Keratinocyte (primary cell): ENCODE results near the gene TNPO3. TPM values are rescaled to one million over a fixed set of nuclear protein-coding genes. Genes with fewer than 3 reads are reported as not detected.

Experiments used
- DNase-seq: peaks from one replicate; pipeline ENCODE4 v3.0.0-alpha.2; 2011; ENCODE audit warnings: low read depth, missing footprints, low spot score
- FAIRE-seq: peaks from 2 replicates; lab custom pipeline; 2011; peaks lifted over from hg19 to GRCh38; lab: Jason Lieb, UNC
- H2AFZ ChIP-seq: 2 replicates; pipeline ENCODE4 v1.6.0; 2012; ENCODE audit warnings: low read length, control low read depth, inconsistent platforms; ENCODE audit not compliant: control insufficient read depth
- H3K27ac ChIP-seq: 2 replicates; pipeline ENCODE4 v1.5.1; 2011; ENCODE audit warnings: low read length; ENCODE audit not compliant: control insufficient read depth, insufficient read depth
- H3K27me3 ChIP-seq: 3 replicates; pipeline ENCODE4 v1.6.0; 2011; ENCODE audit warnings: low read length; ENCODE audit not compliant: control insufficient read depth, insufficient read depth; ENCODE audit errors: extremely low read depth
- H3K36me3 ChIP-seq, 2 experiments: 2 replicates in 1 of 2; 3 replicates in 1 of 2; pipeline ENCODE4 v1.5.1; 2011; ENCODE audit warnings: low read length in 2 of 2, mild to moderate bottlenecking in 1 of 2; ENCODE audit not compliant: control insufficient read depth in 2 of 2, insufficient read depth in 2 of 2; ENCODE audit errors: extremely low read depth in 1 of 2
- H3K4me1 ChIP-seq: 3 replicates; pipeline ENCODE4 v1.5.1; 2011; ENCODE audit warnings: low read length; ENCODE audit not compliant: control insufficient read depth, insufficient read depth; ENCODE audit errors: extremely low read depth
- H3K4me2 ChIP-seq: 3 replicates; pipeline ENCODE4 v1.6.0; 2011; ENCODE audit warnings: low read depth, low read length; ENCODE audit not compliant: control insufficient read depth, insufficient read depth; ENCODE audit errors: extremely low read depth
- H3K4me3 ChIP-seq, 3 experiments: fragments of 200-600 bp in 1 of 3; sonication (generic) in 1 of 3; 2 replicates in 2 of 3; 3 replicates in 1 of 3; pipeline ENCODE4 v1.5.1; 2011 to 2016; ENCODE audit warnings: low read length in 3 of 3, mild to moderate bottlenecking in 3 of 3, control low read depth in 2 of 3, inconsistent platforms in 1 of 3, low read depth in 1 of 3, mixed read lengths in 1 of 3, mixed run types in 1 of 3, moderate library complexity in 1 of 3; ENCODE audit not compliant: control insufficient read depth in 2 of 3, insufficient read depth in 2 of 3; ENCODE audit errors: extremely low read depth in 1 of 3
- H3K79me2 ChIP-seq: 2 replicates; pipeline ENCODE4 v1.6.0; 2012; ENCODE audit warnings: low read length; ENCODE audit not compliant: control insufficient read depth, insufficient read depth
- H3K9ac ChIP-seq: 3 replicates; pipeline ENCODE4 v1.6.0; 2011; ENCODE audit warnings: low read length; ENCODE audit not compliant: control insufficient read depth, insufficient read depth; ENCODE audit errors: extremely low read depth
- H3K9me1 ChIP-seq: 3 replicates; pipeline ENCODE4 v1.6.0; 2011; ENCODE audit warnings: low read length; ENCODE audit not compliant: control insufficient read depth, insufficient read depth; ENCODE audit errors: extremely low read depth
- H3K9me3 ChIP-seq: 2 replicates; pipeline ENCODE4 v1.5.1; 2012; ENCODE audit warnings: low read depth, low read length; ENCODE audit not compliant: control insufficient read depth
- H4K20me1 ChIP-seq: 3 replicates; pipeline ENCODE4 v1.6.0; 2011; ENCODE audit warnings: low read length; ENCODE audit not compliant: control insufficient read depth, insufficient read depth; ENCODE audit errors: extremely low read depth
- EZH2 ChIP-seq: IDR thresholded peaks from one replicate; pipeline ENCODE4 v1.6.1; 2012; ENCODE audit warnings: inconsistent platforms, mild to moderate bottlenecking, low read length, moderate library complexity
- dilution Hi-C: fragments of 300-500 bp; cut with MboI; formaldehyde crosslinking; loops from one replicate; pipeline ENCODE4 v1.7.0; 2020; ENCODE audit warnings: low sequenced_read_pairs; ENCODE audit not compliant: extremely low pct_ligation_motif_present
- polyA plus RNA-seq, 5 experiments: library from polyadenylated mRNA; depleted of rRNA in 3 of 5; stranded (reverse) in 3 of 5; stranded (forward) in 1 of 5; unstranded in 1 of 5; fragments of >200 nt; gene quantifications; 1 replicate in 1 of 5; 2 replicates in 3 of 5; 3 replicates in 1 of 5; pipeline versions ENCODE4 v1.2.1 to v1.2.3, GENCODE V29; 2011 to 2012; ENCODE audit warnings: missing spikeins in 2 of 5, low read depth in 1 of 5, low replicate concordance in 1 of 5
- TF ChIP-seq, protein P1 (sequence below), 3 experiments: IDR thresholded peaks in 1 of 3; conservative IDR thresholded peaks in 1 of 3; optimal IDR thresholded peaks in 1 of 3; 2 replicates in 2 of 3; 3 replicates in 1 of 3; pipeline versions ENCODE3 to v1.5.1; 2011; ENCODE audit warnings: low read length in 3 of 3, mild to moderate bottlenecking in 3 of 3, moderate library complexity in 2 of 3, control low read depth in 1 of 3, inconsistent platforms in 1 of 3; ENCODE audit not compliant: insufficient read depth in 2 of 3; ENCODE audit errors: extremely low read depth in 1 of 3

Gene TNPO3
- polyA plus RNA-seq, 1 donor (not counting 4 experiments of a cell fraction or from before 2014, with no cell fraction given), result 35.1 TPM

DNA sequence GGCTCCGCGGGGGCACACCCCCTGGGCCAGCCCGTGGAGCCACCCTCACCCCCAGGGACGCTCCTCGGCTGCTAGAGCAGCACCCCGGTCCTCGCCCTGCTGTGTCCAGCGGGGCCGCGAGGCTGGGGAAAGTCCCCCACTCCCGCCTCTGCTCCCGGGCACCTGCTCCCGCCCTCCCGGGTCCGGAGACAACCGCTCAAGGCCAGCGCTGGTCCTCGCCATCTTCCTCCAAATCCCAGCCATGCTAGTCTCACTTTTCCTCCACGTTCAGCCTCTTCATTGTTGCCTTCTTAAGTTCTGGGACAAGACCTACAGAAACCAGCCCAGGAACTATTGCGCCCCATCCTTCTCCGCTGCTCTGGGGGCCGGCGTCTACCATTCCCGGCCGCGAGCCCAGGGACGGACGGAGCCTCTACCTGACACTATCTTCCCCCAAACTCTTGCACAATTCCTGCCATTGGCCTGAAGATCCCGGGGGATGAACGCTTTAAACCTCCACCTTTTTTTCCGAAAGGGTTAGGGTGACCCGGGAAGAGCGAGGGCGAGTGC lies 139.6 kb downstream of the TNPO3 start:
- dilution Hi-C loops, result no loop called here
- H3K79me2 ChIP-seq, result no peaks in the 10 kb centered on the region
- H3K27ac ChIP-seq, result no peak overlapping the region
- no peaks in the 10 kb centered on the region for H3K9me3 ChIP-seq
- H3K9me1 ChIP-seq, result no peaks in the 10 kb centered on the region
- TF ChIP-seq, protein P1, sequence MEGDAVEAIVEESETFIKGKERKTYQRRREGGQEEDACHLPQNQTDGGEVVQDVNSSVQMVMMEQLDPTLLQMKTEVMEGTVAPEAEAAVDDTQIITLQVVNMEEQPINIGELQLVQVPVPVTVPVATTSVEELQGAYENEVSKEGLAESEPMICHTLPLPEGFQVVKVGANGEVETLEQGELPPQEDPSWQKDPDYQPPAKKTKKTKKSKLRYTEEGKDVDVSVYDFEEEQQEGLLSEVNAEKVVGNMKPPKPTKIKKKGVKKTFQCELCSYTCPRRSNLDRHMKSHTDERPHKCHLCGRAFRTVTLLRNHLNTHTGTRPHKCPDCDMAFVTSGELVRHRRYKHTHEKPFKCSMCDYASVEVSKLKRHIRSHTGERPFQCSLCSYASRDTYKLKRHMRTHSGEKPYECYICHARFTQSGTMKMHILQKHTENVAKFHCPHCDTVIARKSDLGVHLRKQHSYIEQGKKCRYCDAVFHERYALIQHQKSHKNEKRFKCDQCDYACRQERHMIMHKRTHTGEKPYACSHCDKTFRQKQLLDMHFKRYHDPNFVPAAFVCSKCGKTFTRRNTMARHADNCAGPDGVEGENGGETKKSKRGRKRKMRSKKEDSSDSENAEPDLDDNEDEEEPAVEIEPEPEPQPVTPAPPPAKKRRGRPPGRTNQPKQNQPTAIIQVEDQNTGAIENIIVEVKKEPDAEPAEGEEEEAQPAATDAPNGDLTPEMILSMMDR (optimal IDR thresholded peaks at IDR 0.05 in 1 of 3, IDR thresholded peaks at IDR 0.05 in 1 of 3, conservative IDR thresholded peaks at IDR 0.05 in 1 of 3; ENCODE audit: extremely low read depth in 1 of 3, insufficient read depth in 2 of 3, low read length in 3 of 3), result no peak
- TF ChIP-seq EZH2, result peak; percentile 99
- no peak for DNase-seq
- peak overlapping the region in 1 of 3 experiments; percentile 27 for H3K4me3 ChIP-seq
- H2AFZ ChIP-seq, result no peak overlapping the region
- H4K20me1 ChIP-seq, result no peaks in the 10 kb centered on the region
- H3K27me3 ChIP-seq, result peaks cover 62% of the 10 kb centered on the region
- FAIRE-seq, result no peak
- no peaks in the 10 kb centered on the region for H3K36me3 ChIP-seq
- H3K4me1 ChIP-seq, result no peaks in the 10 kb centered on the region
- no peak overlapping the region for H3K9ac ChIP-seq
- peak overlapping the region; percentile 51 for H3K4me2 ChIP-seq

DNA sequence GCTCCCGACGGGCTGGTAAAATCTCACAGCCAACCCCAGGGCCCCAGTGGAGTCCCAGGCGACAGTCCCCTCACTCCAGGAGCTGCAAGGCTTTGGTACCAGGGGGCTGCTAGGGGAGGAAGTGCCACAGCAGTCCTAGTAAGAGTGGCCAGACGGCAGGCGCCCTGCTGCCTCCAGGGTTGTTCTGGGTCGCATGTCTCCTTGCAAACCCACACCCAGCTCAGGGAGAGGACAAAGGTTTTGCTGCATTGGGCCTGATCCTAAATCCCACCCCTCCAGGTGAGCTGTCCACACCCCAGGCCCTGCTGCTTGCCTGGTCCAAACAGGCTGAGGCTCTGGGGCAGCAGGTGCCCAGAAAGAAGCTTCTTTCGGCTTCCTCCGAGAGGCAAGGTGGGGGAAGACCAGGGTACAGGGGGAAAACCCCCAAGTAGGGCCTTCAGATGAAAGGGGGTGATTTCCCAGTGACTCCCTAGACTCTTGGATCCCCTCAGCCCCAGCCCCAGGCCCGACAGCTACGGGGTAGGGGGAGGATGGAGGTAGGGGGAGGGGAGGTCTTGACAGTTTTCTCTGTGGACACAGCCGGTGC lies 140.3 kb downstream of the TNPO3 start:
- dilution Hi-C loops, result no loop called here
- Histone ChIP-seq H3K79me2 (no peaks in the 10 kb centered on the region), H3K27ac (no peak overlapping the region), H2AFZ (no peak overlapping the region), H3K4me1 (no peaks in the 10 kb centered on the region), H3K4me3 (no peak overlapping the region), H3K36me3 (no peaks in the 10 kb centered on the region), H3K9me3 (no peaks in the 10 kb centered on the region), H3K9me1 (no peaks in the 10 kb centered on the region), H4K20me1 (no peaks in the 10 kb centered on the region), H3K9ac (no peak overlapping the region), H3K27me3 (peaks cover 62% of the 10 kb centered on the region), H3K4me2 (no peak overlapping the region)
- DNase-seq, result no peak
- no peak for TF ChIP-seq EZH2
- TF ChIP-seq, protein P1 (optimal IDR thresholded peaks at IDR 0.05 in 1 of 3, IDR thresholded peaks at IDR 0.05 in 1 of 3, conservative IDR thresholded peaks at IDR 0.05 in 1 of 3; ENCODE audit: extremely low read depth in 1 of 3, insufficient read depth in 2 of 3, low read length in 3 of 3), result no peak
- no peak for FAIRE-seq
